GM23338 (cell line): Measurements from ENCODE around the gene ACTG1. TPM values are rescaled to one million over a fixed set of nuclear protein-coding genes. Genes with fewer than 3 reads are reported as not detected.

ENCODE experiments used
- ATAC-seq: fragments of 200-7000 bp; cut with Tn5 transposase; 3 replicates; pipeline ENCODE4 v1.9.1; 2020
- DNase-seq: peaks from one replicate; pipeline ENCODE4 v3.0.0-alpha.2; 2015; ENCODE audit warnings: low spot score
- H2AFZ ChIP-seq: fragments of 200-600 bp; sonication (generic); 2 replicates; pipeline ENCODE4 v1.8.0; 2016; ENCODE audit warnings: antibody characterized with exemption, mild to moderate bottlenecking, moderate library complexity
- H3F3A ChIP-seq: fragments of 200-600 bp; sonication (generic); replicated peaks from 2 replicates; pipeline ENCODE4 v1.8.0; 2017; ENCODE audit warnings: antibody characterized with exemption, mixed run types, low read depth
- H3K27ac ChIP-seq: fragments of 200-600 bp; sonication (generic); 2 replicates; pipeline ENCODE4 v1.6.1; 2016; ENCODE audit warnings: low read depth
- H3K27me3 ChIP-seq: fragments of 200-600 bp; sonication (generic); 2 replicates; pipeline ENCODE4 v1.8.0; 2016; ENCODE audit warnings: mild to moderate bottlenecking, mixed run types, moderate library complexity; ENCODE audit not compliant: insufficient read depth
- H3K36me3 ChIP-seq: fragments of 200-600 bp; sonication (generic); 2 replicates; pipeline ENCODE4 v1.8.0; 2016; ENCODE audit warnings: mild to moderate bottlenecking; ENCODE audit not compliant: insufficient read depth
- H3K4me1 ChIP-seq: fragments of 200-600 bp; sonication (generic); 2 replicates; pipeline ENCODE4 v1.8.0; 2016; ENCODE audit warnings: mild to moderate bottlenecking, moderate library complexity; ENCODE audit not compliant: insufficient read depth
- H3K4me2 ChIP-seq: fragments of 200-600 bp; sonication (generic); 2 replicates; pipeline ENCODE4 v1.7.1; 2017; ENCODE audit warnings: mixed run types
- H3K4me3 ChIP-seq: fragments of 200-600 bp; sonication (generic); 2 replicates; pipeline ENCODE4 v1.6.1; 2016; ENCODE audit warnings: mixed run types
- H3K79me2 ChIP-seq: fragments of 200-600 bp; sonication (generic); replicated peaks from 2 replicates; pipeline ENCODE4 v1.8.0; 2017; ENCODE audit warnings: mild to moderate bottlenecking; ENCODE audit not compliant: insufficient read depth
- H3K9me2 ChIP-seq: fragments of 200-600 bp; sonication (generic); 2 replicates; pipeline ENCODE4 v1.8.0; 2017; ENCODE audit not compliant: insufficient read depth
- H4K20me1 ChIP-seq: fragments of 200-600 bp; sonication (generic); replicated peaks from 2 replicates; pipeline ENCODE4 v1.8.0; 2017; ENCODE audit warnings: mild to moderate bottlenecking; ENCODE audit not compliant: insufficient read depth
- H3K27ac Mint-ChIP-seq: 2 replicates; pipeline ENCODE4 v1.8.0; 2020; ENCODE audit warnings: inconsistent platforms, mild to moderate bottlenecking, moderate library complexity, mixed read lengths
- H3K27me3 Mint-ChIP-seq: 3 replicates; pipeline ENCODE4 v1.8.0; 2022; ENCODE audit warnings: low read depth, mild to moderate bottlenecking, moderate library complexity, mixed read lengths, inconsistent platforms; ENCODE audit not compliant: insufficient read depth, poor library complexity
- H3K36me3 Mint-ChIP-seq: 3 replicates; pipeline ENCODE4 v1.8.0; 2021; ENCODE audit warnings: low read depth, mild to moderate bottlenecking, inconsistent platforms, moderate library complexity, mixed read lengths
- H3K4me1 Mint-ChIP-seq: 3 replicates; pipeline ENCODE4 v1.8.0; 2020; ENCODE audit warnings: mild to moderate bottlenecking, inconsistent platforms, mixed read lengths
- H3K4me3 Mint-ChIP-seq: 3 replicates; pipeline ENCODE4 v1.8.0; 2021; ENCODE audit warnings: moderate library complexity, mild to moderate bottlenecking, inconsistent platforms, mixed read lengths
- H3K9me3 Mint-ChIP-seq: 3 replicates; pipeline ENCODE4 v1.8.0; 2020; ENCODE audit warnings: moderate library complexity, mild to moderate bottlenecking, inconsistent platforms, mixed read lengths
- CREB1 ChIP-seq: fragments of 250-450 bp; sonication (Bioruptor Pico); IDR thresholded peaks from 2 replicates; pipeline ENCODE4 v1.5.0; 2020; ENCODE audit warnings: low read depth, mild to moderate bottlenecking, moderate library complexity
- CTCF ChIP-seq, 2 experiments: fragments of 200-600 bp in 1 of 2; sonication (generic) in 1 of 2; conservative IDR thresholded peaks; 2 replicates each; pipeline versions ENCODE4 v1.5.1 to v1.6.1; 2016 to 2017; ENCODE audit warnings: antibody characterized with exemption in 2 of 2, low read depth in 2 of 2, mild to moderate bottlenecking in 2 of 2, moderate library complexity in 1 of 2
- ETS1 ChIP-seq: IDR thresholded peaks from 2 replicates; pipeline ENCODE4 v1.6.1; 2016; ENCODE audit warnings: antibody characterized with exemption
- EZH2 ChIP-seq: fragments of 200-600 bp; sonication (generic); IDR thresholded peaks from one replicate; pipeline ENCODE4 v1.8.0; 2017; ENCODE audit warnings: antibody characterized with exemption, mild to moderate bottlenecking, low read depth; ENCODE audit not compliant: unreplicated experiment
- EZH2phosphoT487 ChIP-seq: fragments of 200-600 bp; sonication (generic); IDR thresholded peaks from one replicate; pipeline ENCODE4 v1.8.1; 2018; ENCODE audit warnings: antibody characterized with exemption; ENCODE audit not compliant: unreplicated experiment
- JUNB ChIP-seq: IDR thresholded peaks from one replicate; pipeline ENCODE4 v1.6.1; 2016; ENCODE audit warnings: antibody characterized with exemption; ENCODE audit not compliant: unreplicated experiment
- NANOG ChIP-seq: IDR thresholded peaks from 2 replicates; pipeline ENCODE4 v1.6.1; 2016; ENCODE audit warnings: antibody characterized with exemption, borderline replicate concordance
- POLR2AphosphoS5 ChIP-seq: IDR thresholded peaks from 2 replicates; pipeline ENCODE4 v1.6.1; 2016; ENCODE audit warnings: antibody characterized with exemption, low read depth
- REST ChIP-seq: IDR thresholded peaks from one replicate; pipeline ENCODE4 v1.6.1; 2018; ENCODE audit warnings: antibody characterized with exemption; ENCODE audit not compliant: unreplicated experiment
- STAT1 ChIP-seq: IDR thresholded peaks from one replicate; pipeline ENCODE4 v1.6.1; 2016; ENCODE audit warnings: antibody characterized with exemption; ENCODE audit not compliant: unreplicated experiment
- ZNF114 ChIP-seq: fragments of 250-450 bp; sonication (Bioruptor Pico); IDR thresholded peaks from 2 replicates; pipeline ENCODE4 v1.5.0; 2020; ENCODE audit warnings: mild to moderate bottlenecking, moderate library complexity
- ZNF331 ChIP-seq: fragments of 250-450 bp; sonication (Bioruptor Pico); IDR thresholded peaks from 2 replicates; pipeline ENCODE4 v1.5.0; 2020; ENCODE audit warnings: low read depth, mild to moderate bottlenecking, moderate library complexity
- ZNF462 ChIP-seq: fragments of 250-450 bp; sonication (Bioruptor Pico); IDR thresholded peaks from 2 replicates; pipeline ENCODE4 v1.5.0; 2020; ENCODE audit warnings: mild to moderate bottlenecking, moderate library complexity
- polyA plus RNA-seq: library from polyadenylated mRNA; unstranded; fragments of >200 nt; fragmentation: Nextera tagmentation; extraction: Ambion mirVana; gene quantifications from 2 replicates; pipeline ENCODE4 v1.2.1, GENCODE V29; 2016
- total RNA-seq: library from RNA; depleted of rRNA; stranded (reverse); fragments of >200 nt; shearing (Covaris generic); gene quantifications from 2 replicates; pipeline ENCODE4 v1.2.3, GENCODE V29; 2014

Gene ACTG1
- total and polyA plus RNA-seq, 2 experiments from 2014 or later: 1,867 to 4,739 TPM

GRCh38 chr17:81537856-81538555 is 25.4 kb upstream of the ACTG1 start:
- H3K9me3 Mint-ChIP-seq: no peaks in the 10 kb centered on the region; the same call in 2 of the 3 replicates
- H3K4me3 Mint-ChIP-seq: no peak overlapping the region; the same call in 2 of the 3 replicates
- Histone ChIP-seq H3K4me3 (no peak overlapping the region), H3K4me1 (no peaks in the 10 kb centered on the region), H3F3A (no peaks in the 10 kb centered on the region), H3K27ac (no peak overlapping the region), H3K27me3 (peaks cover 19% of the 10 kb centered on the region), H3K79me2 (no peaks in the 10 kb centered on the region), H3K36me3 (no peaks in the 10 kb centered on the region), H4K20me1 (no peaks in the 10 kb centered on the region), H3K4me2 (peak overlapping the region; percentile 76; the same call in 1 of the 2 replicates), H2AFZ (no peak overlapping the region), H3K9me2 (no peaks in the 10 kb centered on the region)
- H3K4me1 Mint-ChIP-seq: peaks cover 7% of the 10 kb centered on the region
- DNase-seq (no peak), ATAC-seq (peak; percentile 1; the same call in 2 of the 3 replicates)
- no peak for TF ChIP-seq EZH2
- TF ChIP-seq ETS1: no peak
- TF ChIP-seq JUNB: no peak
- TF ChIP-seq POLR2AphosphoS5: no peak
- TF ChIP-seq EZH2phosphoT487: no peak
- no peak for TF ChIP-seq CTCF (conservative IDR thresholded peaks at IDR 0.05; ENCODE audit: low read depth in 2 of 2)
- TF ChIP-seq ZNF462 (CRISPR knock-in tag): no peak
- no peak for TF ChIP-seq REST
- no peak for TF ChIP-seq STAT1
- no peak for TF ChIP-seq ZNF331
- TF ChIP-seq ZNF114 (CRISPR knock-in tag): no peak
- no peak for TF ChIP-seq CREB1 (CRISPR knock-in tag)
- TF ChIP-seq NANOG: no peak
- peaks cover 27% of the 10 kb centered on the region for H3K27me3 Mint-ChIP-seq
- no peak overlapping the region for H3K27ac Mint-ChIP-seq
- peaks cover 5% of the 10 kb centered on the region; the same call in 1 of the 3 replicates for H3K36me3 Mint-ChIP-seq
